Activated B cell treated with CpG ODN at 0.5 μM for 24 hours (primary cell): ENCODE results near the gene PPP1R37. TPM values are rescaled to one million over a fixed set of nuclear protein-coding genes. Genes with fewer than 3 reads are reported as not detected.

Experiments
- ATAC-seq: fragments of 200-7000 bp; cut with Tn5 transposase; one replicate; pipeline ENCODE4 v1.10.0; 2021; ENCODE audit warnings: low read depth, mild to moderate bottlenecking, moderate library complexity
- CTCF ChIA-PET: fragments of 350-600 bp; sonication (Branson Sonifier 250); formaldehyde crosslinking; loops from one replicate; lab custom pipeline; 2021; ENCODE audit warnings: antibody characterized with exemption; lab: Charles Lee
- POLR2A ChIA-PET: fragments of 350-600 bp; sonication (Branson Sonifier 250); formaldehyde crosslinking; loops from one replicate; lab custom pipeline; 2021; ENCODE audit warnings: antibody characterized with exemption; lab: Charles Lee
- DNase-seq: peaks from one replicate; pipeline ENCODE4 v3.0.0; 2022
- H3K27ac Mint-ChIP-seq: one replicate; pipeline ENCODE4 v1.8.0; 2020; ENCODE audit warnings: mixed read lengths
- H3K27me3 Mint-ChIP-seq: one replicate; pipeline ENCODE4 v1.8.0; 2021; ENCODE audit warnings: mixed read lengths
- H3K36me3 Mint-ChIP-seq: one replicate; pipeline ENCODE4 v1.8.0; 2021; ENCODE audit warnings: low read depth, mixed read lengths
- H3K4me1 Mint-ChIP-seq: one replicate; pipeline ENCODE4 v1.8.0; 2021; ENCODE audit warnings: mixed read lengths
- H3K4me3 Mint-ChIP-seq: one replicate; pipeline ENCODE4 v1.8.0; 2020; ENCODE audit warnings: mild to moderate bottlenecking, mixed read lengths
- H3K9me3 Mint-ChIP-seq: one replicate; pipeline ENCODE4 v1.8.0; 2020; ENCODE audit warnings: mixed read lengths
- intact Hi-C: fragments of 100-400 bp; cut with micrococcal nuclease; formaldehyde crosslinking; loops from one replicate; pipeline ENCODE4 v1.15.1; 2024
- total RNA-seq: library from RNA; stranded (reverse); gene quantifications from 2 replicates; pipeline ENCODE4 v1.2.3, GENCODE V29; 2022
- TF ChIP-seq, protein P1 (sequence below): fragments of 200-600 bp; IDR thresholded peaks from one replicate; pipeline ENCODE4 v1.8.0; 2022; ENCODE audit warnings: antibody characterized with exemption, mild to moderate bottlenecking

The PPP1R37 gene
- total RNA-seq, 1 donor from 2014 or later, result 27.2 TPM

GRCh38 chr19:45100846-45101252, 7.9 kb downstream of the PPP1R37 start:
- Mint-ChIP-seq H3K27ac (peak overlapping the region; percentile 8), H3K4me3 (no peak overlapping the region)
- no peak for ATAC-seq

GRCh38 chr19:45101806-45102205, 8.8 kb downstream of the PPP1R37 start:
- CTCF ChIA-PET, result no interaction called here
- intact Hi-C loops, result loop anchor here (2.0 kb wide), 1 partner anchor 15 kb away; no protein-coding TSS in a partner anchor
- Mint-ChIP-seq H3K27me3 (no peaks in the 10 kb centered on the region), H3K4me3 (no peak overlapping the region), H3K27ac (peak overlapping the region; percentile 37), H3K36me3 (peaks cover 3% of the 10 kb centered on the region), H3K4me1 (peaks cover 59% of the 10 kb centered on the region), H3K9me3 (no peaks in the 10 kb centered on the region)
- POLR2A ChIA-PET, result interaction anchor here (4.2 kb wide), 1 partner anchor 9 kb away, joined by 25 read pairs; the partner anchor contains the start of gene PPP1R37
- ATAC-seq (no peak), DNase-seq (no peak)
- TF ChIP-seq, protein P1, sequence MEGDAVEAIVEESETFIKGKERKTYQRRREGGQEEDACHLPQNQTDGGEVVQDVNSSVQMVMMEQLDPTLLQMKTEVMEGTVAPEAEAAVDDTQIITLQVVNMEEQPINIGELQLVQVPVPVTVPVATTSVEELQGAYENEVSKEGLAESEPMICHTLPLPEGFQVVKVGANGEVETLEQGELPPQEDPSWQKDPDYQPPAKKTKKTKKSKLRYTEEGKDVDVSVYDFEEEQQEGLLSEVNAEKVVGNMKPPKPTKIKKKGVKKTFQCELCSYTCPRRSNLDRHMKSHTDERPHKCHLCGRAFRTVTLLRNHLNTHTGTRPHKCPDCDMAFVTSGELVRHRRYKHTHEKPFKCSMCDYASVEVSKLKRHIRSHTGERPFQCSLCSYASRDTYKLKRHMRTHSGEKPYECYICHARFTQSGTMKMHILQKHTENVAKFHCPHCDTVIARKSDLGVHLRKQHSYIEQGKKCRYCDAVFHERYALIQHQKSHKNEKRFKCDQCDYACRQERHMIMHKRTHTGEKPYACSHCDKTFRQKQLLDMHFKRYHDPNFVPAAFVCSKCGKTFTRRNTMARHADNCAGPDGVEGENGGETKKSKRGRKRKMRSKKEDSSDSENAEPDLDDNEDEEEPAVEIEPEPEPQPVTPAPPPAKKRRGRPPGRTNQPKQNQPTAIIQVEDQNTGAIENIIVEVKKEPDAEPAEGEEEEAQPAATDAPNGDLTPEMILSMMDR, result no peak

More at GRCh38 chr19:45100846-45101252, 7.9 kb downstream of the PPP1R37 start:
- Mint-ChIP-seq H3K27me3 (no peaks in the 10 kb centered on the region), H3K4me1 (peaks cover 63% of the 10 kb centered on the region), H3K36me3 (peaks cover 3% of the 10 kb centered on the region), H3K9me3 (no peaks in the 10 kb centered on the region)
- TF ChIP-seq, protein P1, result no peak
- DNase-seq, result no peak
- intact Hi-C loops, result no loop called here
- ChIA-PET CTCF (no interaction called here), POLR2A (interaction anchor here (4.2 kb wide), 1 partner anchor 9 kb away, joined by 25 read pairs; the partner anchor contains the start of gene PPP1R37)

DNA sequence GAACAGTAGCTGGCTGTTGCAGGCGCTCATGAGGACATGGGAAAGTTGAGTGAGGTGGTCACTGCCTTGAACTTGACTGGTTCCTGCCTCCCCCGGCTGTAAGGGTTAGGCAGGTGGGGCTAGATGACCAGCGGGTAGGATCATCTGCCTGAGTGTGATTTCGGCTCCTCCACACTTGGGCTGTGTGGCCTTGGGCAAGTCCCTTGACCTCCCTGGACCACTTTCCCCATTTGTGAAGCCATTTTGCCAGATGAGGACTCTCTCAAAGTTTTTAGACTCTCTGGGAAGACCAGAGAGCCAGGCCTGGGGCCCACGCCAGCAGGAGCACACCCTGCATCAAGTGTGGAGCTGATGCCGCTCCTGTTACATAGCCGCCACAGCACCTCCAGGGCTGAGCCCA, 9.5 kb downstream of the PPP1R37 start:
- CTCF ChIA-PET, result interaction anchor here (1.2 kb wide), 1 partner anchor 199 kb away, joined by 5 read pairs; no protein-coding TSS in a partner anchor
- peaks cover 59% of the 10 kb centered on the region for H3K4me1 Mint-ChIP-seq
- POLR2A ChIA-PET, result interaction anchor here (0.5 to 4.2 kb wide), 6 partner anchors 10 to 76 kb away, joined by 3 to 25 read pairs (median 4); partner anchors contain the start of genes BLOC1S3, GEMIN7, PPP1R37 and TRAPPC6A
- no peaks in the 10 kb centered on the region for H3K27me3 Mint-ChIP-seq
- no peak for DNase-seq
- TF ChIP-seq, protein P1, result no peak
- peaks cover 3% of the 10 kb centered on the region for H3K36me3 Mint-ChIP-seq
- no peak overlapping the region for H3K4me3 Mint-ChIP-seq
- intact Hi-C loops, result loop anchor here (2.0 kb wide), 1 partner anchor 14 kb away; no protein-coding TSS in a partner anchor
- H3K9me3 Mint-ChIP-seq, result no peaks in the 10 kb centered on the region
- no peak for ATAC-seq
- peak overlapping the region; percentile 77 for H3K27ac Mint-ChIP-seq

GRCh38 chr19:45103156-45103507, 10.2 kb downstream of the PPP1R37 start:
- Mint-ChIP-seq H3K27ac (peak overlapping the region; percentile 77), H3K27me3 (no peaks in the 10 kb centered on the region), H3K36me3 (peaks cover 3% of the 10 kb centered on the region), H3K9me3 (no peaks in the 10 kb centered on the region), H3K4me1 (peaks cover 65% of the 10 kb centered on the region), H3K4me3 (peak overlapping the region; percentile 57)
- ChIA-PET POLR2A (interaction anchor here (0.5 to 4.2 kb wide), 7 partner anchors 11 to 75 kb away, joined by 3 to 25 read pairs (median 3); partner anchors contain the start of genes BLOC1S3, GEMIN7, PPP1R37 and TRAPPC6A), CTCF (interaction anchor here (0.8 to 1.4 kb wide), 4 partner anchors 9 to 446 kb away, joined by 3 to 5 read pairs (median 4); no protein-coding TSS in a partner anchor)
- peak; percentile 69 for ATAC-seq
- TF ChIP-seq, protein P1, result no peak
- intact Hi-C loops, result loop anchor here (1.0 to 2.0 kb wide), 2 partner anchors 10 to 14 kb away; partner anchors contain the start of gene PPP1R37
- DNase-seq, result no peak
